ENCODE data around the gene C19orf18.

The C19orf18 gene

DNA sequence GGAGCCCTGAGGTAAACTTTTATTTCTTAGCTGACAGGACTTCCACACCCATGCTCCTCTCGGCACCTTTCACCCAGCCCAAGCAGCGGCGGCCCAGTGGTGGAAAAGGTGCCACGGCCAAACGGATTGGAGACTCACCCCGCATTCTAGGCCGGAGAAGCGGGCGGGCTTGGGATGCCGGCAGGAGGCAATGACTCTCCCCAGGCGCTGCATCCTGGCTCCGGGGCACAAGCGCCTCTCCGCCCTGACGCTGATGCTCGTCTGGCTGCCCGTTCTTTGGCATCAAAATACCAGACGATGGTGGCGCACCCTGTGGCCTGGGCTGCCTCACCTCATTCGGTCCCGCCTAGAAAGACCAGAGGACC lies 34.9 kb upstream of the C19orf18 start:
- H3K27ac ChIP-seq, result peak overlapping the region; percentile 89
- TF ChIP-seq, protein P1, sequence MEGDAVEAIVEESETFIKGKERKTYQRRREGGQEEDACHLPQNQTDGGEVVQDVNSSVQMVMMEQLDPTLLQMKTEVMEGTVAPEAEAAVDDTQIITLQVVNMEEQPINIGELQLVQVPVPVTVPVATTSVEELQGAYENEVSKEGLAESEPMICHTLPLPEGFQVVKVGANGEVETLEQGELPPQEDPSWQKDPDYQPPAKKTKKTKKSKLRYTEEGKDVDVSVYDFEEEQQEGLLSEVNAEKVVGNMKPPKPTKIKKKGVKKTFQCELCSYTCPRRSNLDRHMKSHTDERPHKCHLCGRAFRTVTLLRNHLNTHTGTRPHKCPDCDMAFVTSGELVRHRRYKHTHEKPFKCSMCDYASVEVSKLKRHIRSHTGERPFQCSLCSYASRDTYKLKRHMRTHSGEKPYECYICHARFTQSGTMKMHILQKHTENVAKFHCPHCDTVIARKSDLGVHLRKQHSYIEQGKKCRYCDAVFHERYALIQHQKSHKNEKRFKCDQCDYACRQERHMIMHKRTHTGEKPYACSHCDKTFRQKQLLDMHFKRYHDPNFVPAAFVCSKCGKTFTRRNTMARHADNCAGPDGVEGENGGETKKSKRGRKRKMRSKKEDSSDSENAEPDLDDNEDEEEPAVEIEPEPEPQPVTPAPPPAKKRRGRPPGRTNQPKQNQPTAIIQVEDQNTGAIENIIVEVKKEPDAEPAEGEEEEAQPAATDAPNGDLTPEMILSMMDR (conservative IDR thresholded peaks at IDR 0.05), result no peak

GRCh38 chr19:58008877-58009276 lies 34.5 kb upstream of the C19orf18 start:
- peak overlapping the region; percentile 89 for H3K27ac ChIP-seq

GRCh38 chr19:58007285-58007684 lies 33.0 kb upstream of the C19orf18 start:
- TF ChIP-seq, protein P1 (conservative IDR thresholded peaks at IDR 0.05), result peak; percentile 59

DNA sequence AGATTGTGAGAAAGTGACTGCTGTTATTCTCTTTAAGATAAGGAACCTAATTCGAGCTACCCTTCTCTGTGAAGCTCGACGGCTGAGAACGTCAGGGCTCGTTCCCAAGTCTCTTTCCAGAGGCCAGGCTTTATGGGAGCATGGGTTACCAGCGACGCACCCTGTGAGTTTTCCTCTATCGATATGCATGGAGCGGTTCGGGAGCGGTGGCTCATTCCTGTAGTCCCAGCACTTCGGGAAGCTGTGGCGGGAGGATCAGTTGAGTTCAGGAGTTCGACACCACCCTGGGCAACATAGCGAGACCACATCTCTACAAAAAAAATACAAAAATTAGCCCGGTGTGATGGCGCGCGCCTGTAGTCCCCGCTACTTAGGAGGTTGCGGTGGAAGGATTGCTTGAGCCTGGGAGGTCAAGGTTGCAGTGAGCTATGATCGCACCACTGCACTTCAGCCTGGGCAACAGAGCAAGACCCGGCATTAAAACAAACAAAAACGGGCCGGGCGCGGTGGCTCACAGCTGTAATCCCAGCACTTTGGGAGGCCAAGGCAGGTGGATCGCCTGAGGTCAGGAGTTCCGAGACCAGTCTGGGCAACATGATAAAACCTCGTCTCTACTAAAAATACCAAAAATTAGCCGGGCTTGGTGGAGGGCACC lies 29.0 kb upstream of the C19orf18 start:
- peak overlapping the region; percentile 98 for H3K27ac ChIP-seq
- TF ChIP-seq, protein P1 (conservative IDR thresholded peaks at IDR 0.05), result no peak

More at GRCh38 chr19:58007285-58007684, 33.0 kb upstream of the C19orf18 start:
- H3K27ac ChIP-seq, result no peak overlapping the region

GRCh38 chr19:58002384-58003173 lies 28.2 kb upstream of the C19orf18 start, which contains the start of gene ZNF606:
Gene ZNF606 (minus strand): TSS chr19:58002820. CDS start chr19:58001319, 1,501 bp downstream.
- peak within 1 kb of the TSS; percentile 98 for H3K27ac ChIP-seq
- TF ChIP-seq, protein P1 (conservative IDR thresholded peaks at IDR 0.05), result no peak

DNA sequence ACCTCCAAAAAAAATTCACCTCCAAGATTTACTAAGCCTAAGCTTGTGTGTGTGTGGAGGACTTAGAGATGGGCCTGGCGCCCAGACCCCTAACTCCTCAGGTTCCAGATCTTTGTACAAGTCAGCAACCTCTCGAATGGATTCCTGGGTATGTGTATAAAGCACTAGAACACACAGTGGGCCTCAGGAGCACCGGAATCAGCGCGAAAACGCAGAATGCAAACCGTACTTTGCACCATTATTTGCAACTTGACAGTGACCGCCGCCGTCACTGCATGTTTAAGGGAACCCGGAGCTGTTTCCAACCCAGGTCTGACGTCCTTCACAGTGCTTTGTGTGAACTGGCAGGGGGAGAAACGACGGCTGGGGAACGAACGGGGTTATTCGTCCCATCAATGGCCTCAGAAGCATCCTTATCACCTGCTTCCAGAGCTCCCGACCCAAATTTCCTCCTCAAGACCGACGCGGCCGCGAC lies 27.6 kb upstream of the C19orf18 start:
- H3K27ac ChIP-seq, result peak overlapping the region; percentile 98
- TF ChIP-seq, protein P1 (conservative IDR thresholded peaks at IDR 0.05), result no peak

DNA sequence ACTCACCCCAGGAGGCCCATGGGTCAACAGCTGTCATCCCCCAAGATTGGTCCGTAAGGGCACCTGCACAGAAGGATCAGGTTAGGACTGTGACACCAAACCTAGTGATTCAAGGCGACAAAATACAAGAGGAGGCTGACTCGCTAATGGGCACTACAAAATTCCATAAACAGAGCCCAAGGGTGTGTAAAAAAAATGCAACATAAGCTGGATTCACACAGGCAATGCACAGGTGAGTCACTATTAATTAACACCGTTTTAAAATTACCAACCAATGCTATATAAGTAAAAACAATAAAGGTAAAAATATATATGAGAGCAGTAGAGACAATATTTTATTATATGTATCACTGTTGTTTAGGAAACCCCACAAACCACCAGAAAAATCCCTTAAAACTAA lies 26.3 kb upstream of the C19orf18 start:
- H3K27ac ChIP-seq, result peak overlapping the region; percentile 98; the same call in 1 of the 2 replicates
- TF ChIP-seq, protein P1 (conservative IDR thresholded peaks at IDR 0.05), result no peak
